Right lobe of liver (tissue), 6 donors: ENCODE data around the gene METTL14. TPM values are rescaled to one million over a fixed set of nuclear protein-coding genes. Genes with fewer than 3 reads are reported as not detected.

ENCODE experiments used
- ATAC-seq, 4 donors: fragments of 200-7000 bp; cut with Tn5 transposase; one replicate each; pipeline ENCODE4 v1.9.1; 2020; ENCODE audit warnings: mild to moderate bottlenecking in 4 of 4, moderate library complexity in 4 of 4
- DNase-seq, 3 donors: peaks; one replicate each; pipeline ENCODE4 v3.0.0-alpha.2; 2020
- H3K27ac ChIP-seq, 3 donors: fragments of 200-600 bp; one replicate each; pipeline ENCODE4 v1.8.0; 2022
- H3K27me3 ChIP-seq, 2 donors: fragments of 200-600 bp; one replicate each; pipeline ENCODE4 v1.8.0; 2022
- H3K36me3 ChIP-seq, 4 donors: fragments of 200-600 bp; sonication (generic) in 1 of 4; one replicate each; pipeline versions ENCODE4 v1.5.1 to v1.8.0; 2017 to 2022; ENCODE audit warnings: control low read depth in 1 of 4
- H3K4me1 ChIP-seq, 4 donors: fragments of 200-600 bp; sonication (generic) in 1 of 4; one replicate each; pipeline versions ENCODE4 v1.5.1 to v1.8.0; 2017 to 2022; ENCODE audit warnings: control low read depth in 1 of 4
- H3K4me3 ChIP-seq, 3 donors: fragments of 200-600 bp; one replicate each; pipeline ENCODE4 v1.8.0; 2022
- H3K9me3 ChIP-seq, 4 donors: fragments of 200-600 bp; sonication (generic) in 1 of 4; one replicate each; pipeline versions ENCODE4 v1.5.1 to v1.8.0; 2017 to 2022; ENCODE audit warnings: control low read depth in 1 of 4
- POLR2A ChIP-seq: fragments of 450-650 bp; IDR thresholded peaks from one replicate; pipeline ENCODE4 v1.6.1; 2017; ENCODE audit warnings: antibody characterized with exemption, mild to moderate bottlenecking
- WGBS: methylation state at CpG from one replicate; pipeline ENCODE4 v1.1.6; 2018; ENCODE audit warnings: low coverage, low lambda C conversion rate; ENCODE audit not compliant: insufficient coverage; ENCODE audit errors: missing lambda C conversion rate; 5-methylcytosine and 5-hydroxymethylcytosine counted together
- intact Hi-C, 2 donors: fragments of 100-400 bp; cut with DNase I; formaldehyde crosslinking; loops; one replicate each; pipeline versions ENCODE4 v1.11.2 to v1.14.1; 2022
- total RNA-seq, 6 experiments: library from RNA; depleted of rRNA in 2 of 6; stranded (reverse); fragments of >200 nt in 2 of 6; fragmentation: NEBNext Ultra II Directional in 3 of 6; extraction: Animal tissue kit (Norgen Biotek cat#: 25700) in 3 of 6; gene quantifications; one replicate each; pipeline versions ENCODE4 v1.1.0 to v1.2.4, GENCODE V29; 2016 to 2023
- TF ChIP-seq, protein P1 (sequence below), 4 donors: fragments of 200-600 bp in 3 of 4; fragments of 450-650 bp in 1 of 4; IDR thresholded peaks; one replicate each; pipeline versions ENCODE4 v1.5.1 to v1.8.0; 2016 to 2022; ENCODE audit warnings: antibody characterized with exemption in 4 of 4, mild to moderate bottlenecking in 2 of 4
- donor health status: DM: no; HTN: yes; CAD: no.
- donor health status: DM: no; HTN: no; CAD: no.
- donor health status: DM: no; HTN: no; CAD: no.
- donor health status: DM: no; HTN: yes; CAD: no.
- donor health status: DM: no; HTN: yes; CAD: no.

Gene METTL14
- total RNA-seq, 6 experiments from 2014 or later: 19.5 to 33.0 (median 25.9) TPM

DNA sequence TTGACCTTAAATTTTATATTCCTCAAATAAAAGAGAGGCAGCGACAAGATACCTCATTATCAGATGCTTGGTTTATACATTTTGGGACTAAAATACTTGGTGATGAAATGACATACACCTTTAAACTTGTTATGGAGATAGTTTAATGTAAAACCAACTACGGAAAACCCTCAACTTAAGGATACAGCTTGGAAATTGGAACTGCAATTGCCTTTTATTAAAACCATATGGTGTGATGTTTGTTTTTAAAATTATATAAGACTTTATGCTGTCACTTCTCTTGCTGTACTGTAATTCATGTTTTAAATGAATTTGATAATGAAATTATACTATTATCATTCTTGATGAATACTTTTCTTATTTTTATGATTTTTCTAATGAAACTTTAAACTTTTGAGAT, 25.9 kb downstream of the METTL14 start:
- 85% methylated on average over 2 of the region's 2 CpGs for WGBS
- ATAC-seq (no peak), DNase-seq (no peak)
- TF ChIP-seq, protein P1, sequence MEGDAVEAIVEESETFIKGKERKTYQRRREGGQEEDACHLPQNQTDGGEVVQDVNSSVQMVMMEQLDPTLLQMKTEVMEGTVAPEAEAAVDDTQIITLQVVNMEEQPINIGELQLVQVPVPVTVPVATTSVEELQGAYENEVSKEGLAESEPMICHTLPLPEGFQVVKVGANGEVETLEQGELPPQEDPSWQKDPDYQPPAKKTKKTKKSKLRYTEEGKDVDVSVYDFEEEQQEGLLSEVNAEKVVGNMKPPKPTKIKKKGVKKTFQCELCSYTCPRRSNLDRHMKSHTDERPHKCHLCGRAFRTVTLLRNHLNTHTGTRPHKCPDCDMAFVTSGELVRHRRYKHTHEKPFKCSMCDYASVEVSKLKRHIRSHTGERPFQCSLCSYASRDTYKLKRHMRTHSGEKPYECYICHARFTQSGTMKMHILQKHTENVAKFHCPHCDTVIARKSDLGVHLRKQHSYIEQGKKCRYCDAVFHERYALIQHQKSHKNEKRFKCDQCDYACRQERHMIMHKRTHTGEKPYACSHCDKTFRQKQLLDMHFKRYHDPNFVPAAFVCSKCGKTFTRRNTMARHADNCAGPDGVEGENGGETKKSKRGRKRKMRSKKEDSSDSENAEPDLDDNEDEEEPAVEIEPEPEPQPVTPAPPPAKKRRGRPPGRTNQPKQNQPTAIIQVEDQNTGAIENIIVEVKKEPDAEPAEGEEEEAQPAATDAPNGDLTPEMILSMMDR (IDR thresholded peaks at IDR 0.05): no peak
- TF ChIP-seq POLR2A: no peak
- no peaks in the 10 kb centered on the region for H3K27me3 ChIP-seq
- intact Hi-C loops: no loop called here
- no peaks in the 10 kb centered on the region for H3K4me1 ChIP-seq
- peaks cover 0 to 32% (median 14%) of the 10 kb centered on the region in 4 donors for H3K36me3 ChIP-seq
- H3K4me3 ChIP-seq: no peak overlapping the region
- H3K27ac ChIP-seq: no peak overlapping the region
- H3K9me3 ChIP-seq: no peaks in the 10 kb centered on the region

DNA sequence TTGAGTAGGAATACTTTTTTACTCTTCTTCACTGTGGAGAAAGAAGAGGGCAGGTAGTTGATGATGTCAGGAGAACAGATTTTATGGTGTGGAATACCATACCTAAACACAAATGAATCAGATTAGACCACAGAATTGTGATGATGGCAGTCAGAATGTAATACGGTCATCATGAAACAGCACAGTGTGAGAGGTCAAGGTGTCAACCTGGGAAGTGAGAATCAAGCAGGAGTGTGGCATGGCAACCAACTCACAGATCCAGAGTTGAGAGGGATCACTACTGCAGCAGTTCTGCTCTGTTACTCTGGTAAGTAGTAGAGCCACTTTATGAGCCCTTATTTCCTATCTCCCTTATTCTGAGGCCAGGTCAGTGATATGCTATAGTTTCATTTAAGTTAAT, 27.7 kb downstream of the METTL14 start:
- TF ChIP-seq, protein P1 (IDR thresholded peaks at IDR 0.05): no peak
- TF ChIP-seq POLR2A: no peak
- Histone ChIP-seq H3K27ac (no peak overlapping the region), H3K9me3 (no peaks in the 10 kb centered on the region), H3K27me3 (no peaks in the 10 kb centered on the region), H3K4me1 (no peaks in the 10 kb centered on the region), H3K4me3 (no peak overlapping the region), H3K36me3 (peaks cover 0 to 23% (median 11%) of the 10 kb centered on the region in 4 donors)
- DNase-seq (no peak), ATAC-seq (no peak)
- intact Hi-C loops: no loop called here
- WGBS: 80% methylated on average over 1 of the region's 1 CpG

DNA sequence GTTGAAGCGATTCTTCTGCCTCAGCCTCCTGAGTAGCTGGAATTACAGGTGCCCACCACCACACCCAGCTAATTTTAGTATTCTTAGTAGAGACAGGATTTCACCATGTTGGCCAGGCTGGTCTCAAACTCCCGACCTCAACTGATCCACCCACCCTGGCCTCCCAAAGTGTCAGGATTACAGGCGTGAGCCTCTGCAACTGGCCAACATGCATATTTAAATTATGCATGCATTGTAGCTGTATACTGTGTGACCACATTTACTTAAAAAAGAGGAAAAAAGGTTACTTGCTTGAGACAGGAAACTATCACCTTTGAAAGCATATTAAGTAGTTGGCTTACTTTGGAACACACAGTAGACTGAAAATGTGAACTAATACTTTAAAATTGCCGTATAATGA, 29.5 kb downstream of the METTL14 start:
- Histone ChIP-seq H3K27ac (no peak overlapping the region), H3K36me3 (peaks cover 0 to 16% (median 8%) of the 10 kb centered on the region in 4 donors), H3K9me3 (no peaks in the 10 kb centered on the region), H3K27me3 (no peaks in the 10 kb centered on the region), H3K4me3 (no peak overlapping the region), H3K4me1 (no peaks in the 10 kb centered on the region)
- intact Hi-C loops: no loop called here
- no peak for DNase-seq
- 91% methylated on average over 4 of the region's 4 CpGs for WGBS
- TF ChIP-seq POLR2A: no peak
- TF ChIP-seq, protein P1 (IDR thresholded peaks at IDR 0.05): no peak
- ATAC-seq: no peak

DNA sequence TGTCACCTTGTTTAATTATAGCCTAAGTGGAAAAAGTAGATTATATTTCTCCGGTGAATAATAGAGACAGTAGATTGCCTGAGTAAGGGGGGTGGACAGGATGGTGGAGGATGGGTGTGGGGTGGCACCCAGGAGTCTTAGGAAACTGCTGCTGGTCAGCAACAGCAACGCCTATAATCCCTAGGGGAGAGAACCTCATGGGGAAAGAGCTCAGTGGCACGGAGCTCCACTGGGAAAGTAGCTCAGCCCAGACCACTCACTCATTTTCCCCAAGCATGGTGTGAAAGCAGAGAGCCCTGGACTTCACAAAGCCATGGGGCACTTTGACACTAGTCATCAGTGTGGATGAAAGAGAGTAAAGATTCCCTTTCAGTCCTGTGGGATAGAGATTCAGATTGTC, 31.1 kb downstream of the METTL14 start:
- ATAC-seq (peak in 1 of 4 donors; percentile 34), DNase-seq (no peak)
- WGBS: 86% methylated on average over 3 of the region's 3 CpGs
- H3K36me3 ChIP-seq: peaks cover 0 to 4% (median 2%) of the 10 kb centered on the region in 4 donors
- H3K4me1 ChIP-seq: no peaks in the 10 kb centered on the region
- H3K4me3 ChIP-seq: no peak overlapping the region
- no peaks in the 10 kb centered on the region for H3K9me3 ChIP-seq
- TF ChIP-seq, protein P1 (IDR thresholded peaks at IDR 0.05): no peak
- no peak for TF ChIP-seq POLR2A
- no peaks in the 10 kb centered on the region for H3K27me3 ChIP-seq
- H3K27ac ChIP-seq: no peak overlapping the region
- intact Hi-C loops: no loop called here
